Peyer's patch (tissue), 4 donors: Measurements from ENCODE around the gene NPAT. TPM values are rescaled to one million over a fixed set of nuclear protein-coding genes. Genes with fewer than 3 reads are reported as not detected.
"Not testable (repeated sequence)": the region's sequence is repeated elsewhere in the genome, so short reads cannot be mapped to it uniquely, and the experiment has no call there.

Experiments used
- DNase-seq, 3 donors: peaks; one replicate each; pipeline ENCODE4 v3.0.0-alpha.2; 2017 to 2019
- H3K27ac ChIP-seq, 4 donors: fragments of 200-600 bp; sonication (generic); one replicate each; pipeline ENCODE4 v1.5.1; 2016 to 2019
- H3K27me3 ChIP-seq, 2 donors: fragments of 200-600 bp; sonication (generic); one replicate each; pipeline ENCODE4 v1.5.1; 2019
- H3K36me3 ChIP-seq, 3 donors: fragments of 200-600 bp; sonication (generic); one replicate each; pipeline ENCODE4 v1.5.1; 2016 to 2019
- H3K4me1 ChIP-seq, 4 donors: fragments of 200-600 bp; sonication (generic); one replicate each; pipeline ENCODE4 v1.5.1; 2016 to 2019
- H3K4me3 ChIP-seq, 4 donors: fragments of 200-600 bp; sonication (generic); 1 replicate in 3 of 4; 2 replicates in 1 of 4; pipeline ENCODE4 v1.5.1; 2016 to 2019; ENCODE audit warnings: mild to moderate bottlenecking in 1 of 4
- H3K9me3 ChIP-seq, 4 donors: fragments of 200-600 bp; sonication (generic); one replicate each; pipeline ENCODE4 v1.5.1; 2016 to 2019; ENCODE audit warnings: mild to moderate bottlenecking in 1 of 4
- POLR2A ChIP-seq, 2 donors: fragments of 450-650 bp; IDR thresholded peaks; one replicate each; pipeline ENCODE4 v1.5.1; 2017; ENCODE audit warnings: antibody characterized with exemption in 2 of 2, mild to moderate bottlenecking in 2 of 2, moderate library complexity in 2 of 2
- total RNA-seq, 4 donors: library from RNA; depleted of rRNA; stranded (reverse); fragments of >200 nt; gene quantifications; one replicate each; pipeline ENCODE4 v1.1.0, GENCODE V29; 2016
- TF ChIP-seq, protein P1 (sequence below), 6 experiments: fragments of 450-650 bp in 4 of 6; fragments of 200-600 bp in 2 of 6; sonication (generic) in 1 of 6; IDR thresholded peaks; one replicate each; pipeline ENCODE4 v1.5.1; 2017 to 2019; ENCODE audit warnings: antibody characterized with exemption in 6 of 6, mild to moderate bottlenecking in 3 of 6, moderate library complexity in 1 of 6

The NPAT gene
- total RNA-seq, 4 donors from 2014 or later = 14.4 to 48.7 (median 14.7) TPM

DNA sequence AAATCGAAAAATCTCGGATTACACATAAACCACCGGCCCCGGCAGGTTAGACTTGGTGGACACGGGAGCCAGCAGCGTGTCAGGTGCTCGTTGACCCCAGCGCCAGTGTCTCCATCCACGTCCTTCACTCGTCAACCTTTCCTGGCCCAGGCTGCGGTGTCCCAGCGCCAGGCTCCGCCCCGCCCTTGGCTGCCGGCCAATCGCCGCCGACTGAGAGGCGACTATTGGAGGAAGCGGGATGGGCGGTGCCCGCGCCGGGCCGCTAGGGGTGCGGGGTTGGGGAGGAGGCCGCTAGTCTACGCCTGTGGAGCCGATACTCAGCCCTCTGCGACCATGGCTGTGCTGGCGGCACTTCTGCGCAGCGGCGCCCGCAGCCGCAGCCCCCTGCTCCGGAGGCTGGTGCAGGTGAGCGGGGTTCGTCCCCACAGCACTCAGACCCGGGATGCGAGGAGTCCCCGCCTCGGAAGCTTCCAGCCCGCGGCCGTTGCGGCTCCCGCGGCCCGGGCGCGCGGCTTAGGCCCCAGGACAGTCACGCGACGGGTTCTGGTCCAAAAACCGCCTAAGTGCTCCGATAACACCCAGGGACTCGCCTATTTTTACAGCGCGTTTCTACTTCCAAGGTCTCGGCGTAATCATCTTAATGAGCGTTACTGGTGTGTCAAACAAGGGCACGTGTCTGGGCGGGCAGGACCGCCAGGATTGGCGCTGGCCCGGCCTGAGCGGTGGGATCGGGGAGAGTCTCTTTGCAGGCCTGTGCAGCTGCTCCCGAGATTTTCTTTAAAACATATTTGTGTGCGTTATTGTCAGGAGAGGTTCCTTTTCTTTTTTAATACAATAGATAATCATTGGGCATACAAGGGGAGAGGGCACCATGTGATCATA is 100.9 kb downstream of the NPAT start, which contains the start of gene ACAT1:
TSS of gene ACAT1 (plus strand) at position 294 of the 882 bp plus-strand sequence. CDS start at position 334, 40 bp downstream.
- DNase-seq = peak; percentile 95 to 99 (median 98)
- Histone ChIP-seq H3K4me3 (peak within 1 kb of the TSS; percentile 77 to 93 (median 81)), H3K27me3 (no peaks in the 10 kb centered on the region), H3K27ac (peak within 1 kb of the TSS; percentile 85 to 90 (median 88)), H3K36me3 (no peaks in the 10 kb centered on the region), H3K9me3 (no peaks in the 10 kb centered on the region), H3K4me1 (peaks cover 0 to 25% (median 8%) of the 10 kb centered on the region in 4 donors)
- TF ChIP-seq, protein P1, sequence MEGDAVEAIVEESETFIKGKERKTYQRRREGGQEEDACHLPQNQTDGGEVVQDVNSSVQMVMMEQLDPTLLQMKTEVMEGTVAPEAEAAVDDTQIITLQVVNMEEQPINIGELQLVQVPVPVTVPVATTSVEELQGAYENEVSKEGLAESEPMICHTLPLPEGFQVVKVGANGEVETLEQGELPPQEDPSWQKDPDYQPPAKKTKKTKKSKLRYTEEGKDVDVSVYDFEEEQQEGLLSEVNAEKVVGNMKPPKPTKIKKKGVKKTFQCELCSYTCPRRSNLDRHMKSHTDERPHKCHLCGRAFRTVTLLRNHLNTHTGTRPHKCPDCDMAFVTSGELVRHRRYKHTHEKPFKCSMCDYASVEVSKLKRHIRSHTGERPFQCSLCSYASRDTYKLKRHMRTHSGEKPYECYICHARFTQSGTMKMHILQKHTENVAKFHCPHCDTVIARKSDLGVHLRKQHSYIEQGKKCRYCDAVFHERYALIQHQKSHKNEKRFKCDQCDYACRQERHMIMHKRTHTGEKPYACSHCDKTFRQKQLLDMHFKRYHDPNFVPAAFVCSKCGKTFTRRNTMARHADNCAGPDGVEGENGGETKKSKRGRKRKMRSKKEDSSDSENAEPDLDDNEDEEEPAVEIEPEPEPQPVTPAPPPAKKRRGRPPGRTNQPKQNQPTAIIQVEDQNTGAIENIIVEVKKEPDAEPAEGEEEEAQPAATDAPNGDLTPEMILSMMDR (IDR thresholded peaks at IDR 0.05) = peak; percentile 43 to 65 (median 56)
- TF ChIP-seq POLR2A (IDR thresholded peaks at IDR 0.05) = peak; percentile 65 to 76

DNA sequence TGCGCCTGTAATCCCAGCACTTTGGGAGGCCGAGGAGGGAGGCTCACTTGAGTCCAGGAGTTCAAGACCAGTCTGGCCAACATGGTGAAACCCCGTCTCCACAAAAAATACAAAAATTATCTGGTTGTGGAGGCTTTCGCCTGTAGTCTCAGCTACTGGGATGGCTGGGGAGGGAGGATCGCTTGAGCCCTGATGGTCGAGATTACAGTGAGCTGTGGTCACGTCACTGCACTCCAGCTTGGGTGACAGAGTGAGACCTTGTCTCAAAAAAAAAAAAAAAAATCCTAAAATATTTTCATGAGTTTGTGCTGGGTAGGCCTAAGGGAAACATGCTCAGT is 101.5 kb downstream of the NPAT start:
- H3K4me1 ChIP-seq = peaks cover 0 to 25% (median 8%) of the 10 kb centered on the region in 4 donors
- not testable (repeated sequence) for H3K9me3 ChIP-seq, H3K27me3 ChIP-seq, DNase-seq, H3K36me3 ChIP-seq
- peak overlapping the region; percentile 85 to 90 (median 88) for H3K27ac ChIP-seq
- H3K4me3 ChIP-seq = peak overlapping the region; percentile 77 to 93 (median 81)

DNA sequence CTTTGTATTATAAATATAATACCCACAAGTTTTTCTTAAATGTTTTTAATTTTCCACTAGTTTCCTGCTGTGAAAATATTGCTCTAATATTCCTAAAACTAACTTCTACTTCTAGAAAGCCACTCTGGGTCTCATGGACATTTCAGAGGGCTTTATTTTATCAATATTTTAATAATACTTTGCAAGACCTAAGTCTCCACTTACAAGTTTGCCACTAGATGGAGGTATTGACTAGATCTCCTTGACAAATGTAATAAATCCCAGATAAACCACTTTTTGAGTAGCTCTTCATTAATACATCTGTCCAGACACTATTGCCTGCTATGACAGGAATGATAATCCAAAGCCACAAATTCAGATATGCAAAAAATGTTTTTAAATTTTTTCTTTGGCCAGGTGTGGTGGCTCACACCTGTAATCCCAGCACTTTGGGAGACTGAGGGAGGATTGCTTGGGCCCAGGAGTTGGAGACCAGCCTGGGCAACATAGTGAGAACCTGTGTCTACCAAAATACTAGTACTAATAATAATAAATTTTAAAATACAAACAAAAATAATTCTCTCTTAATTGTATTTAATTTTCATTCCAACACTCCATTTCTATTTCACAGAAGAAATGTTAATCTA is 104.6 kb downstream of the NPAT start:
- Histone ChIP-seq H3K36me3 (no peaks in the 10 kb centered on the region), H3K4me1 (peaks cover 0 to 9% (median 2%) of the 10 kb centered on the region in 4 donors), H3K27ac (no peak overlapping the region), H3K27me3 (no peaks in the 10 kb centered on the region), H3K9me3 (no peaks in the 10 kb centered on the region), H3K4me3 (no peak overlapping the region)
- TF ChIP-seq, protein P1 (IDR thresholded peaks at IDR 0.05) = peak in 5 of 6 experiments; percentile 15 to 62 (median 61)
- no peak for TF ChIP-seq POLR2A (IDR thresholded peaks at IDR 0.05)
- DNase-seq = no peak

DNA sequence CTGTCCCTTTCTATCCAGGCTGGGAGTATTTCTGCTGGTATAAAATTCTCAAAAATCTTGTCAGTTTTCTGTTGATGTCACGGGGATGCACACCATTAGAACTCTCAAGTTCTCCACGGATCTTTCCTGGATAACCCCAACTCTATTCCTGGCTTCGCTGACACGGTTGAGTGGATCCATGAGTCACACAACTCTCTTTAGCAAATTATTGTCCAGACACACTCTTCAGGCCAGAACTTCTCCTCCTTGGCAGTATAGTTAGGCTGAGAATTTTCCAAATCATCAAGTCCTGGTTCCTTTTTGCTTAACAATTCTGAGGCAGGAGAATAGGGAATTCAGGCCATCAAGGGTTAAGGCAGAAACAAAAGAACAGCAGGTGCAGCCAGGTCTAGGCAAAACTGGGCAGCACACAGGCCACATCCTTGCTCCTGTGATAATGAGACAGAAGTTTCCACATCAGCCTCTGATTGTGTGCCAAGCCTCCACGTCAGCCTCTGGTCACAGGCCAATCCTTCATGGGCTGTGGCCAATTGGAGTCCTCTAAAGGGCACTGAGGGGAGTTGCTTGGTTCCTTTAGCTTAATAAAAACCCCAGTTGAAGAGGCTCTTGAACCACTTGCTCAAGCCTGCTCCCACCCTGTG is 106.8 kb downstream of the NPAT start:
- peak; percentile 24 to 77 (median 72) for DNase-seq
- no peaks in the 10 kb centered on the region for H3K36me3 ChIP-seq
- H3K9me3 ChIP-seq = no peaks in the 10 kb centered on the region
- peak overlapping the region in 2 of 4 donors; percentile 8 to 71 for H3K27ac ChIP-seq
- TF ChIP-seq POLR2A (IDR thresholded peaks at IDR 0.05) = no peak
- TF ChIP-seq, protein P1 (IDR thresholded peaks at IDR 0.05) = no peak
- H3K4me3 ChIP-seq = no peak overlapping the region
- H3K27me3 ChIP-seq = no peaks in the 10 kb centered on the region
- H3K4me1 ChIP-seq = no peaks in the 10 kb centered on the region

DNA sequence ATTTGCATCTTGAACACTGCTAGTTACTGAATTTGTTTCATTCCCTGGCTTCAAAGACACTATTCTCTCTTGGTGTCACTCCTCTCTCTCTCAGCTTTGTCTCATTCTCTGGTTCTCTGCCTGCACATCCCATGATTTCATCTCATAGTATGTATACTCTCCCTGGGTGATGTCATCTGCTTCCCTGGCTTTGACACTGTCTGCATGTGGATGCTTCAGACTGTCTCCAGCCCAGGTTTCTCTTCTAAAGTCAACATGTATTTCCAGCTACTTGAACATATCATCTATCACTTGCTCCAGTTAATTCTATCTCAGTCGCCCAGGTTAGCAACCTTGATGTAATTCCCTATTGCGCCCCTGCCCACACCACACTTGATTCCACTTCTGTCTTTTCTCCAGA is 110.4 kb downstream of the NPAT start:
- Histone ChIP-seq H3K4me1 (no peaks in the 10 kb centered on the region), H3K9me3 (no peaks in the 10 kb centered on the region), H3K27me3 (no peaks in the 10 kb centered on the region), H3K27ac (no peak overlapping the region), H3K36me3 (peaks cover 0 to 5% (median 0%) of the 10 kb centered on the region in 3 donors), H3K4me3 (no peak overlapping the region)
- TF ChIP-seq POLR2A (IDR thresholded peaks at IDR 0.05) = no peak
- TF ChIP-seq, protein P1 (IDR thresholded peaks at IDR 0.05) = no peak
- no peak for DNase-seq
